Transverse colon (tissue), 4 donors: Measurements from ENCODE around the gene SF3B1. TPM values are rescaled to one million over a fixed set of nuclear protein-coding genes. Genes with fewer than 3 reads are reported as not detected.
"Not testable (repeated sequence)": the region's sequence is repeated elsewhere in the genome, so short reads cannot be mapped to it uniquely, and the experiment has no call there.

Source experiments
- DNase-seq: peaks from one replicate; pipeline ENCODE4 v3.0.0-alpha.2; 2019
- H3K27ac ChIP-seq, 4 donors: fragments of 200-600 bp; sonication (generic); 2 replicates each; pipeline ENCODE4 v1.5.1; 2016 to 2018; ENCODE audit warnings: inconsistent platforms in 4 of 4
- H3K27me3 ChIP-seq: fragments of 200-600 bp; sonication (generic); 2 replicates; pipeline ENCODE4 v1.5.1; 2017; ENCODE audit warnings: inconsistent platforms
- H3K36me3 ChIP-seq, 4 donors: fragments of 200-600 bp; sonication (generic); 2 replicates each; pipeline ENCODE4 v1.5.1; 2017 to 2019; ENCODE audit warnings: inconsistent platforms in 4 of 4
- H3K4me1 ChIP-seq, 4 donors: fragments of 200-600 bp; sonication (generic); 2 replicates each; pipeline ENCODE4 v1.5.1; 2017 to 2020; ENCODE audit warnings: inconsistent platforms in 4 of 4
- H3K4me3 ChIP-seq, 4 donors: fragments of 200-600 bp; sonication (generic); 1 replicate in 1 of 4; 2 replicates in 3 of 4; pipeline versions ENCODE4 v1.5.1 to v1.6.1; 2017 to 2019; ENCODE audit warnings: inconsistent platforms in 4 of 4
- H3K9me3 ChIP-seq, 2 donors: fragments of 200-600 bp; sonication (generic); 2 replicates each; pipeline ENCODE4 v1.5.1; 2017 to 2019; ENCODE audit warnings: inconsistent platforms in 2 of 2
- CTCF ChIP-seq, 5 experiments: fragments of 200-600 bp in 3 of 5; fragments of 450-650 bp in 2 of 5; sonication (generic) in 3 of 5; IDR thresholded peaks; 1 replicate in 2 of 5; 2 replicates in 3 of 5; pipeline ENCODE4 v1.5.1; 2016 to 2017; ENCODE audit warnings: antibody characterized with exemption in 5 of 5, inconsistent platforms in 3 of 5, mild to moderate bottlenecking in 2 of 5, moderate library complexity in 1 of 5
- EP300 ChIP-seq: sonication (generic); formaldehyde crosslinking; IDR thresholded peaks from one replicate; pipeline ENCODE4 v1.6.1; 2017; ENCODE audit warnings: antibody characterized with exemption, low read depth
- POLR2A ChIP-seq: fragments of 450-650 bp; IDR thresholded peaks from one replicate; pipeline ENCODE4 v1.6.1; 2016; ENCODE audit warnings: antibody characterized with exemption, mild to moderate bottlenecking, moderate library complexity
- POLR2AphosphoS5 ChIP-seq, 3 donors: sonication (generic); formaldehyde crosslinking; IDR thresholded peaks; one replicate each; pipeline ENCODE4 v1.6.1; 2016; ENCODE audit warnings: antibody characterized with exemption in 3 of 3
- WGBS, 2 donors: methylation state at CpG; one replicate each; pipeline ENCODE4 v1.1.5; 2018; ENCODE audit warnings: low coverage in 1 of 2; 5-methylcytosine and 5-hydroxymethylcytosine counted together
- in situ Hi-C, 4 donors: fragments of 200-750 bp; cut with MboI; loops; one replicate each; pipeline versions ENCODE4 v1.15.0 to v1.15.1; 2017; ENCODE audit warnings: low sequenced_read_pairs in 3 of 4, low pct_ligation_motif_present in 1 of 4, low pct_unique_long_range_greater_than_20kb in 1 of 4
- intact Hi-C: fragments of 100-400 bp; cut with DNase I; formaldehyde crosslinking; loops from one replicate; pipeline ENCODE4 v1.15.1; 2023; ENCODE audit warnings: low total_unique reads
- total RNA-seq, 4 donors: library from RNA; depleted of rRNA; stranded (reverse); fragments of >200 nt; gene quantifications; one replicate each; pipeline ENCODE4 v1.1.0, GENCODE V29; 2016

Gene SF3B1
- total RNA-seq, 4 donors from 2014 or later, result 282 to 531 (median 394) TPM

DNA sequence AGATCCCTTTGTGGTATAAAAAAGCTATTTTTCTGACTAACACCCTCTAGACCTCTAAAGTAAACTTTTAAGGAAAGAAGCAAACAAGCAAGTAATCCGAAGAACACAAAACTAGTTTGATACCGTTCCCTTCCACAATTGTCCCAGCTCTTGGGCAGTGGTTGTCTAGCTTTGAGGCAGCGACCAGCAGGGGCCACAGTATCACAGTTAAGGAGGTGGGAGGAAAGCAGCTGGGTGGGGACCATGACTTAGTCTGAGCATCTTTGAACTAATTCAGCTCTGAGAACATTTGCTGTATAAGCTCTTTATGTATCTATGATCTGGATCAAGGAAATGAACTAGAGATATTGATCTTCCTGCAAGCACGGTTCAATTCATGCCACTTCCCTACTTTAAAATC, 51.0 kb downstream of the SF3B1 start:
- in situ Hi-C loops (loop anchor here in 3 of 4 donors (5.0 to 25.0 kb wide), 5 partner anchors 192 to 597 kb away; partner anchors contain the start of gene GTF3C3 (in 1 of the 3)), intact Hi-C loops (no loop called here)

DNA sequence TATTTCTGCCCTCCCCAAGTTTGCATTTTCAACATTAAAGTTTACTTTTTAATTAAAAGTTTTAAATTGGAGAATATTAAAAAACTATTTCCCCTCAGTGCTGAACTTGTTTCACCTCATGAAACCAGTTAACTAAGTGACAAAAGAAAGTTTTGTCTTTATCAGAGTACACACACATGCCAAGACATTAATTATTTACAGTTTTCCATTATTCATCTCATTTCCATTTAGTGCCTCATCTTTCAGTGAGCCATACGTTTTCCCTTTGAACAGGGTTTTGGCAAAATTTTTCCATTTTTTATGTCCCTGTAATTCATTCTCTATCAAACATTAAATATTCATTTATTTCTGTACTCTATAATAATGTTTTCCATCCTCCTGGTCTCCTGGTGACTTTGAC, 53.2 kb downstream of the SF3B1 start:
- WGBS, 2 donors, result 75% methylated on average over 1 of the region's 1 CpG
- H3K9me3 ChIP-seq, result no peaks in the 10 kb centered on the region
- intact Hi-C loops (no loop called here), in situ Hi-C loops (loop anchor here in 3 of 4 donors (5.0 to 25.0 kb wide), 5 partner anchors 189 to 594 kb away; partner anchors contain the start of gene GTF3C3 (in 1 of the 3))
- H3K27ac ChIP-seq, result no peak overlapping the region
- H3K36me3 ChIP-seq, result no peaks in the 10 kb centered on the region
- no peak for DNase-seq
- H3K4me3 ChIP-seq, result no peak overlapping the region
- peaks cover 0 to 3% (median 0%) of the 10 kb centered on the region in 4 donors for H3K4me1 ChIP-seq
- no peaks in the 10 kb centered on the region for H3K27me3 ChIP-seq
- no peak for TF ChIP-seq CTCF (IDR thresholded peaks at IDR 0.05)
- TF ChIP-seq POLR2AphosphoS5 (IDR thresholded peaks at IDR 0.05), result no peak
- TF ChIP-seq EP300, result no peak
- no peak for TF ChIP-seq POLR2A

More for the DNA sequence above, 51.0 kb downstream of the SF3B1 start:
- TF ChIP-seq CTCF (IDR thresholded peaks at IDR 0.05) (no peak), POLR2AphosphoS5 (IDR thresholded peaks at IDR 0.05) (no peak), EP300 (no peak), POLR2A (no peak)
- 63 to 70% methylated on average over 4 of the region's 4 CpGs for WGBS, 2 donors
- no peak for DNase-seq
- Histone ChIP-seq H3K36me3 (no peaks in the 10 kb centered on the region), H3K9me3 (no peaks in the 10 kb centered on the region), H3K4me1 (no peaks in the 10 kb centered on the region), H3K27ac (no peak overlapping the region), H3K4me3 (no peak overlapping the region), H3K27me3 (no peaks in the 10 kb centered on the region)

DNA sequence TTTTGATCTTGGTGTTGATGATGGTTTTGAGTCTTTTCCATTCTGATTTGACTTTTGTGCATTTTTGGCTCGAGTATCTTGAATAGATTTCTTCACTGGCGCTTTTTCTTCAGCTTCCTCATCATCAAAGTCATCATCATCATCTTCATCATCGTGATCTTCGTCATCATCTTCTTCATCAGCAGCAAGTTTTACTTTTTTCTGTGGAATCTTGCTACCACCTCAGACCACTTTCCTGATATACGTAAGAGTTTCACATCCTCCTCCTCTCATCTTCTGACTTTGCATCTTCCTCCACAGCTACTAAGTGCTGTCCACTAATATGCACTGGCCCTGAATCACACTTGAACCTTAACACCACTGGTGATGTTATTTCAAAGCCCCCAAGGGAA, 54.9 kb downstream of the SF3B1 start:
- H3K9me3 ChIP-seq, H3K27me3 ChIP-seq, DNase-seq, H3K4me3 ChIP-seq, H3K27ac ChIP-seq, H3K4me1 ChIP-seq, H3K36me3 ChIP-seq: not testable (repeated sequence)
- WGBS, 2 donors, result 68 to 83% methylated on average over 4 to 5 of the region's 5 CpGs
- intact Hi-C loops, result loop anchor here (5.0 kb wide), 1 partner anchor 268 kb away; no protein-coding TSS in a partner anchor
- in situ Hi-C loops, result loop anchor here in 3 of 4 donors (5.0 to 25.0 kb wide), 6 partner anchors 188 to 593 kb away; partner anchors contain the start of gene GTF3C3 (in 1 of the 3)

GRCh38 chr2:197379308-197379917, 55.4 kb downstream of the SF3B1 start:
- not testable (repeated sequence) for H3K27me3 ChIP-seq, H3K4me1 ChIP-seq, H3K36me3 ChIP-seq, DNase-seq, H3K4me3 ChIP-seq, H3K9me3 ChIP-seq, H3K27ac ChIP-seq
- in situ Hi-C loops, result loop anchor here in 3 of 4 donors (5.0 to 25.0 kb wide), 5 partner anchors 187 to 592 kb away; partner anchors contain the start of gene GTF3C3 (in 1 of the 3)
- intact Hi-C loops, result loop anchor here (5.0 kb wide), 1 partner anchor 267 kb away; no protein-coding TSS in a partner anchor
- WGBS, 2 donors, result 40 to 47% methylated on average over 2 to 3 of the region's 3 CpGs

GRCh38 chr2:197378494-197379307, 56.1 kb downstream of the SF3B1 start:
- H3K27ac ChIP-seq, result no peak overlapping the region
- no peaks in the 10 kb centered on the region for H3K27me3 ChIP-seq
- in situ Hi-C loops, result loop anchor here in 3 of 4 donors (5.0 to 25.0 kb wide), 5 partner anchors 186 to 591 kb away; partner anchors contain the start of gene GTF3C3 (in 1 of the 3)
- H3K4me3 ChIP-seq, result no peak overlapping the region
- WGBS, 2 donors, result 17 to 48% methylated on average over 1 to 17 of the region's 17 CpGs
- intact Hi-C loops, result loop anchor here (5.0 kb wide), 1 partner anchor 266 kb away; no protein-coding TSS in a partner anchor
- peak; percentile 71 to 85 (median 73) for TF ChIP-seq CTCF (IDR thresholded peaks at IDR 0.05)
- TF ChIP-seq POLR2AphosphoS5 (IDR thresholded peaks at IDR 0.05), result no peak
- H3K9me3 ChIP-seq, result no peaks in the 10 kb centered on the region
- DNase-seq, result peak; percentile 52
- H3K36me3 ChIP-seq, result no peaks in the 10 kb centered on the region
- peaks cover 0 to 3% (median 0%) of the 10 kb centered on the region in 4 donors for H3K4me1 ChIP-seq
